Psoas muscle (tissue), 8 donors: Measurements from ENCODE around the gene CD4. TPM values are rescaled to one million over a fixed set of nuclear protein-coding genes. Genes with fewer than 3 reads are reported as not detected.

Source experiments
- ATAC-seq, 4 donors: fragments of 200-7000 bp; cut with Tn5 transposase; one replicate each; pipeline ENCODE4 v1.9.1; 2020; ENCODE audit warnings: moderate library complexity in 3 of 4, mild to moderate bottlenecking in 2 of 4
- DNase-seq, 2 donors: peaks; one replicate each; pipeline ENCODE4 v3.0.0-alpha.2; 2020
- H3K27ac ChIP-seq: fragments of 200-600 bp; one replicate; pipeline ENCODE4 v1.8.0; 2022
- H3K27me3 ChIP-seq, 3 donors: fragments of 200-600 bp in 1 of 3; one replicate each; pipeline versions ENCODE4 v1.6.1 to v1.8.0; 2013 to 2022; ENCODE audit warnings: low read length in 2 of 3, mild to moderate bottlenecking in 2 of 3, moderate library complexity in 1 of 3; ENCODE audit not compliant: insufficient read depth in 3 of 3
- H3K36me3 ChIP-seq, 2 donors: fragments of 200-600 bp in 1 of 2; one replicate each; pipeline versions ENCODE4 v1.6.1 to v1.8.0; 2013 to 2022; ENCODE audit warnings: low read depth in 1 of 2, mild to moderate bottlenecking in 1 of 2, moderate library complexity in 1 of 2; ENCODE audit not compliant: insufficient read depth in 1 of 2
- H3K4me1 ChIP-seq: fragments of 200-600 bp; one replicate; pipeline ENCODE4 v1.8.0; 2022
- H3K4me3 ChIP-seq: fragments of 200-600 bp; one replicate; pipeline ENCODE4 v1.8.0; 2022; ENCODE audit warnings: mild to moderate bottlenecking
- H3K9me3 ChIP-seq: fragments of 200-600 bp; one replicate; pipeline ENCODE4 v1.8.0; 2022
- CTCF ChIP-seq: fragments of 200-600 bp; IDR thresholded peaks from one replicate; pipeline ENCODE4 v1.8.0; 2022; ENCODE audit warnings: antibody characterized with exemption
- WGBS, 3 donors: extraction: QIAGEN DNeasy Blood & Tissue Kit; methylation state at CpG; one replicate each; pipeline versions ENCODE4 v1.1.6 to v1.1.7; 2013; 5-methylcytosine and 5-hydroxymethylcytosine counted together
- intact Hi-C, 2 donors: fragments of 100-400 bp; cut with DNase I; formaldehyde crosslinking; loops; one replicate each; pipeline versions ENCODE4 v1.11.0 to v1.14.2; 2022
- polyA plus RNA-seq, 3 donors: library from polyadenylated mRNA; stranded (reverse); fragments of 200-250 nt; gene quantifications; one replicate each; pipeline ENCODE4 v1.2.3, GENCODE V29; 2013
- total RNA-seq, 4 donors: library from RNA; stranded (reverse); fragmentation: NEBNext Ultra II Directional in 2 of 4; extraction: Animal tissue kit (Norgen Biotek cat#: 25700) in 2 of 4; gene quantifications; one replicate each; pipeline versions ENCODE4 v1.2.1 to v1.2.4, GENCODE V29; 2021 to 2023
- donor health status: healthy with polysubstance abuse.
- donor health status: DM: no; HTN: no; CAD: no; lungs with moderate emphysema.
- donor health status: Bipolar disorder and iron deficiency.
- donor health status: healthy.
- donor health status: DM: yes; HTN: yes; CAD: no.
- donor health status: DM: no; HTN: no; CAD: no.
- donor health status: DM: no; HTN: no; CAD: no.
- donor health status: DM: yes; HTN: yes; CAD: no.

CD4 gene
- total and polyA plus RNA-seq, 7 donors, result 0.47 to 4.9 (median 2.3) TPM

- no peaks in the 10 kb centered on the region for H3K9me3 ChIP-seq
- no peak for TF ChIP-seq CTCF
- WGBS, 3 donors, result 1 to 2% (median 1%) methylated on average over 39 to 60 of the region's 60 CpGs
- H3K4me3 ChIP-seq, result peak within 1 kb of the TSS; percentile 76
- intact Hi-C loops, result loop anchor here (2.0 to 10.0 kb wide), 4 partner anchors 73 to 211 kb away; partner anchors contain the start of gene MLF2 (in 2 of the 2)
- H3K27ac ChIP-seq, result no peak within 1 kb of the TSS
- peaks cover 3% of the 10 kb centered on the region for H3K4me1 ChIP-seq
- DNase-seq, result peak in 1 of 2 donors; percentile 39
- H3K36me3 ChIP-seq, result no peaks in the 10 kb centered on the region
- ATAC-seq, result peak in 3 of 4 donors; percentile 17 to 31 (median 25)
- H3K27me3 ChIP-seq, result peaks cover 0 to 57% (median 6%) of the 10 kb centered on the region in 3 donors
These were observed 38.9 kb downstream of the CD4 start, which contains the start of gene P3H3 for GRCh38 chr12:6827982-6828780. Gene P3H3, plus strand, starts transcription at chr12:6828407. Its CDS starts 34 bp downstream, at chr12:6828441.

GRCh38 chr12:6828781-6829535, 39.6 kb downstream of the CD4 start:
- H3K4me3 ChIP-seq, result peak overlapping the region; percentile 76
- H3K27me3 ChIP-seq, result peaks cover 0 to 49% (median 6%) of the 10 kb centered on the region in 3 donors
- WGBS, 3 donors, result 1 to 5% (median 2%) methylated on average over 58 to 71 of the region's 71 CpGs
- TF ChIP-seq CTCF, result no peak
- peaks cover 0 to 2% of the 10 kb centered on the region in 2 donors for H3K36me3 ChIP-seq
- peak in 1 of 2 donors; percentile 45 for DNase-seq
- peak in 3 of 4 donors; percentile 11 to 23 (median 13) for ATAC-seq
- H3K9me3 ChIP-seq, result no peaks in the 10 kb centered on the region
- peaks cover 3% of the 10 kb centered on the region for H3K4me1 ChIP-seq
- intact Hi-C loops, result loop anchor here (5.0 to 10.0 kb wide), 3 partner anchors 74 to 212 kb away; partner anchors contain the start of gene MLF2 (in 2 of the 2)
- no peak overlapping the region for H3K27ac ChIP-seq

GRCh38 chr12:6829536-6830220, 40.4 kb downstream of the CD4 start:
- peaks cover 0 to 43% (median 6%) of the 10 kb centered on the region in 3 donors for H3K27me3 ChIP-seq
- no peak for TF ChIP-seq CTCF
- ATAC-seq (no peak), DNase-seq (no peak)
- WGBS, 3 donors, result 58 to 71% (median 59%) methylated on average over 19 of the region's 19 CpGs
- H3K36me3 ChIP-seq, result peaks cover 0 to 2% of the 10 kb centered on the region in 2 donors
- no peak overlapping the region for H3K27ac ChIP-seq
- intact Hi-C loops, result loop anchor here (5.0 to 10.0 kb wide), 3 partner anchors 75 to 212 kb away; partner anchors contain the start of gene MLF2 (in 2 of the 2)
- peaks cover 3% of the 10 kb centered on the region for H3K4me1 ChIP-seq
- peak overlapping the region; percentile 76 for H3K4me3 ChIP-seq
- H3K9me3 ChIP-seq, result no peaks in the 10 kb centered on the region

GRCh38 chr12:6830286-6830890, 41.1 kb downstream of the CD4 start:
- ATAC-seq (no peak), DNase-seq (no peak)
- Histone ChIP-seq H3K27ac (no peak overlapping the region), H3K36me3 (peaks cover 0 to 2% of the 10 kb centered on the region in 2 donors), H3K4me1 (peaks cover 3% of the 10 kb centered on the region), H3K27me3 (peaks cover 0 to 37% (median 6%) of the 10 kb centered on the region in 3 donors), H3K9me3 (no peaks in the 10 kb centered on the region), H3K4me3 (no peak overlapping the region)
- TF ChIP-seq CTCF, result no peak
- intact Hi-C loops, result no loop called here
- 83 to 92% (median 91%) methylated on average over 9 to 11 of the region's 11 CpGs for WGBS, 3 donors
